OCI-LY1 (cell line): ENCODE results near the gene CLIC2.
"Not testable (repeated sequence)": the region's sequence is repeated elsewhere in the genome, so short reads cannot be mapped to it uniquely, and the experiment has no call there.

ENCODE experiments used
- H2AFZ ChIP-seq: fragments of 200-600 bp; sonication (generic), shearing (Covaris generic); 2 replicates; pipeline ENCODE4 v1.6.0; 2014; ENCODE audit warnings: antibody characterized with exemption, mild to moderate bottlenecking, low read length
- H3F3A ChIP-seq: fragments of 200-600 bp; sonication (generic), shearing (Covaris generic); 2 replicates; pipeline ENCODE4 v1.6.0; 2014; ENCODE audit warnings: mild to moderate bottlenecking, antibody characterized with exemption, low read length, moderate library complexity; ENCODE audit not compliant: insufficient read depth
- H3K27ac ChIP-seq: fragments of 200-600 bp; sonication (generic); 2 replicates; pipeline ENCODE4 v1.5.1; 2014; ENCODE audit warnings: low read length, mixed run types, mild to moderate bottlenecking, low read depth; ENCODE audit not compliant: poor library complexity, severe bottlenecking
- H3K27me3 ChIP-seq: fragments of 200-600 bp; sonication (generic); 2 replicates; pipeline ENCODE4 v1.6.0; 2014; ENCODE audit warnings: antibody characterized with exemption, mild to moderate bottlenecking, low read length, moderate library complexity; ENCODE audit not compliant: insufficient read depth
- H3K36me3 ChIP-seq: fragments of 200-600 bp; sonication (generic); 2 replicates; pipeline ENCODE4 v1.6.1; 2014; ENCODE audit warnings: mild to moderate bottlenecking, antibody characterized with exemption, low read length, moderate library complexity, mixed read lengths; ENCODE audit not compliant: insufficient read depth
- H3K4me1 ChIP-seq: fragments of 200-600 bp; sonication (generic); 2 replicates; pipeline ENCODE4 v1.5.1; 2014; ENCODE audit warnings: mild to moderate bottlenecking, low read length, moderate library complexity; ENCODE audit not compliant: insufficient read depth, severe bottlenecking
- H3K4me2 ChIP-seq: fragments of 200-600 bp; sonication (generic), shearing (Covaris generic); 2 replicates; pipeline ENCODE4 v1.6.1; 2014; ENCODE audit warnings: low read length
- H3K4me3 ChIP-seq: fragments of 200-600 bp; sonication (generic); 2 replicates; pipeline ENCODE4 v1.5.1; 2014; ENCODE audit warnings: low read length, low read depth, mild to moderate bottlenecking, mixed read lengths; ENCODE audit not compliant: poor library complexity, severe bottlenecking
- H3K79me2 ChIP-seq: fragments of 200-600 bp; shearing (Covaris generic); 2 replicates; pipeline ENCODE4 v1.6.1; 2016; ENCODE audit warnings: mixed run types, low read length, mixed read lengths; ENCODE audit not compliant: insufficient read depth
- H3K9ac ChIP-seq: fragments of 200-600 bp; sonication (generic), shearing (Covaris generic); 2 replicates; pipeline ENCODE4 v1.6.1; 2014; ENCODE audit warnings: mild to moderate bottlenecking, low read length, mixed read lengths
- H3K9me2 ChIP-seq: fragments of 200-600 bp; sonication (generic), shearing (Covaris generic); 2 replicates; pipeline ENCODE4 v1.6.1; 2014; ENCODE audit warnings: low read depth, mild to moderate bottlenecking, low read length, mixed read lengths
- H3K9me3 ChIP-seq: fragments of 200-600 bp; shearing (Covaris generic); 2 replicates; pipeline ENCODE4 v1.6.1; 2014; ENCODE audit warnings: low read length, mixed read lengths
- H4K20me1 ChIP-seq: fragments of 200-600 bp; sonication (generic), shearing (Covaris generic); 2 replicates; pipeline ENCODE4 v1.6.0; 2016; ENCODE audit warnings: mild to moderate bottlenecking, low read length; ENCODE audit not compliant: insufficient read depth
- CTCF ChIP-seq: fragments of 200-600 bp; sonication (generic), shearing (Covaris generic); IDR thresholded peaks from 2 replicates; pipeline ENCODE4 v1.5.1; 2017; ENCODE audit warnings: mild to moderate bottlenecking, antibody characterized with exemption, low read length, moderate library complexity, mixed read lengths
- EZH2 ChIP-seq: fragments of 200-600 bp; sonication (generic), shearing (Covaris generic); IDR thresholded peaks from 2 replicates; pipeline ENCODE4 v1.8.0; 2017; ENCODE audit warnings: borderline replicate concordance, mixed run types, mild to moderate bottlenecking, antibody characterized with exemption, low read length, moderate library complexity, mixed read lengths

CLIC2 gene

GRCh38 chrX:155334486-155335336 lies at the start of gene CLIC2:
Gene CLIC2 (minus strand): TSS chrX:155334614. CDS start chrX:155334427, 187 bp downstream.
- Histone ChIP-seq H3K4me3 (no peak within 1 kb of the TSS), H3K9ac (no peak within 1 kb of the TSS)

GRCh38 chrX:155382529-155382967 lies 48.1 kb upstream of the CLIC2 start:
- H3K9me3 ChIP-seq, H2AFZ ChIP-seq, H3K4me1 ChIP-seq, H3K27ac ChIP-seq, H3F3A ChIP-seq, H4K20me1 ChIP-seq, H3K4me2 ChIP-seq, H3K79me2 ChIP-seq, H3K27me3 ChIP-seq, H3K9me2 ChIP-seq, H3K36me3 ChIP-seq, H3K9ac ChIP-seq, H3K4me3 ChIP-seq: not testable (repeated sequence)

More at GRCh38 chrX:155334486-155335336, at the start of gene CLIC2:
- no peak within 1 kb of the TSS for H3K4me2 ChIP-seq
- H3F3A ChIP-seq: no peaks in the 10 kb centered on the region
- no peaks in the 10 kb centered on the region for H3K36me3 ChIP-seq
- H3K27ac ChIP-seq: no peak within 1 kb of the TSS
- no peak within 1 kb of the TSS for H2AFZ ChIP-seq
- no peaks in the 10 kb centered on the region for H4K20me1 ChIP-seq
- no peaks in the 10 kb centered on the region for H3K9me3 ChIP-seq
- H3K4me1 ChIP-seq: no peaks in the 10 kb centered on the region
- no peaks in the 10 kb centered on the region for H3K9me2 ChIP-seq
- H3K79me2 ChIP-seq: no peaks in the 10 kb centered on the region
- no peak for TF ChIP-seq EZH2
- TF ChIP-seq CTCF: no peak
- H3K27me3 ChIP-seq: no peaks in the 10 kb centered on the region

- not testable (repeated sequence) for H3F3A ChIP-seq, H4K20me1 ChIP-seq, H3K4me2 ChIP-seq, H3K9ac ChIP-seq, H3K9me3 ChIP-seq, H3K27ac ChIP-seq, H3K36me3 ChIP-seq, H2AFZ ChIP-seq, H3K9me2 ChIP-seq, H3K27me3 ChIP-seq, H3K4me3 ChIP-seq, H3K79me2 ChIP-seq, H3K4me1 ChIP-seq
These were observed 47.6 kb upstream of the CLIC2 start, which contains the start of gene F8A2 for GRCh38 chrX:155381843-155382528. Gene F8A2 (plus strand): TSS chrX:155382095. CDS start chrX:155382115, 20 bp downstream.

- H3K27ac ChIP-seq, H4K20me1 ChIP-seq, H3K36me3 ChIP-seq, H3K9ac ChIP-seq, H3K79me2 ChIP-seq, H2AFZ ChIP-seq, H3K9me3 ChIP-seq, H3F3A ChIP-seq, H3K27me3 ChIP-seq, H3K4me3 ChIP-seq, H3K9me2 ChIP-seq, H3K4me1 ChIP-seq, H3K4me2 ChIP-seq: not testable (repeated sequence)
These were observed 45.4 kb upstream of the CLIC2 start for GRCh38 chrX:155379802-155380201.

GRCh38 chrX:155373777-155374458 lies 39.5 kb upstream of the CLIC2 start:
- H3K4me1 ChIP-seq, H3K4me3 ChIP-seq, H3K27ac ChIP-seq, H3K9ac ChIP-seq, H3K9me2 ChIP-seq, H3K4me2 ChIP-seq, H3K9me3 ChIP-seq, H3K36me3 ChIP-seq, H3F3A ChIP-seq, H4K20me1 ChIP-seq, H2AFZ ChIP-seq, H3K27me3 ChIP-seq, H3K79me2 ChIP-seq: not testable (repeated sequence)

GRCh38 chrX:155363712-155364111 lies 29.3 kb upstream of the CLIC2 start:
- not testable (repeated sequence) for H3K9ac ChIP-seq, H3K27ac ChIP-seq, H3K79me2 ChIP-seq, H3K4me2 ChIP-seq, H3K4me3 ChIP-seq, H3K9me3 ChIP-seq, H3K4me1 ChIP-seq, H3K9me2 ChIP-seq, H3K36me3 ChIP-seq, H2AFZ ChIP-seq, H4K20me1 ChIP-seq, H3K27me3 ChIP-seq, H3F3A ChIP-seq
